Endothelial cell (in vitro differentiated cells): Measurements from ENCODE around the gene CD180. TPM values are rescaled to one million over a fixed set of nuclear protein-coding genes. Genes with fewer than 3 reads are reported as not detected.
"Not testable (repeated sequence)": the region's sequence is repeated elsewhere in the genome, so short reads cannot be mapped to it uniquely, and the experiment has no call there.

Experiments used
- DNase-seq: peaks from one replicate; pipeline ENCODE4 v3.0.0; 2021; ENCODE audit warnings: low spot score
- H3K27ac Mint-ChIP-seq: one replicate; pipeline ENCODE4 v1.8.0; 2021; ENCODE audit warnings: mixed read lengths, inconsistent platforms; ENCODE audit not compliant: unreplicated experiment
- H3K27me3 Mint-ChIP-seq: one replicate; pipeline ENCODE4 v1.8.0; 2021; ENCODE audit warnings: mild to moderate bottlenecking, moderate library complexity, mixed read lengths, inconsistent platforms; ENCODE audit not compliant: unreplicated experiment
- H3K36me3 Mint-ChIP-seq: one replicate; pipeline ENCODE4 v1.8.0; 2021; ENCODE audit warnings: mild to moderate bottlenecking, low read depth, mixed read lengths, inconsistent platforms; ENCODE audit not compliant: unreplicated experiment
- H3K4me1 Mint-ChIP-seq: one replicate; pipeline ENCODE4 v1.8.0; 2021; ENCODE audit warnings: mild to moderate bottlenecking, mixed read lengths, inconsistent platforms; ENCODE audit not compliant: unreplicated experiment
- H3K4me3 Mint-ChIP-seq: one replicate; pipeline ENCODE4 v1.8.0; 2021; ENCODE audit warnings: mild to moderate bottlenecking, mixed read lengths, inconsistent platforms; ENCODE audit not compliant: unreplicated experiment
- H3K9me3 Mint-ChIP-seq: one replicate; pipeline ENCODE4 v1.8.0; 2021; ENCODE audit warnings: mixed read lengths, inconsistent platforms; ENCODE audit not compliant: unreplicated experiment
- CTCF ChIP-seq: fragments of 200-600 bp; sonication (generic); IDR thresholded peaks from one replicate; pipeline ENCODE4 v1.5.0; 2021; ENCODE audit warnings: antibody characterized with exemption; ENCODE audit not compliant: unreplicated experiment
- total RNA-seq: library from RNA; stranded (reverse); fragmentation: NEBNext Ultra II Directional; extraction: Animal tissue kit (Norgen Biotek cat#: 25700); gene quantifications from one replicate; pipeline ENCODE4 v1.2.1, GENCODE V29; 2021; ENCODE audit not compliant: unreplicated experiment

Gene CD180
- total RNA-seq, 1 donor from 2014 or later, result not detected

DNA sequence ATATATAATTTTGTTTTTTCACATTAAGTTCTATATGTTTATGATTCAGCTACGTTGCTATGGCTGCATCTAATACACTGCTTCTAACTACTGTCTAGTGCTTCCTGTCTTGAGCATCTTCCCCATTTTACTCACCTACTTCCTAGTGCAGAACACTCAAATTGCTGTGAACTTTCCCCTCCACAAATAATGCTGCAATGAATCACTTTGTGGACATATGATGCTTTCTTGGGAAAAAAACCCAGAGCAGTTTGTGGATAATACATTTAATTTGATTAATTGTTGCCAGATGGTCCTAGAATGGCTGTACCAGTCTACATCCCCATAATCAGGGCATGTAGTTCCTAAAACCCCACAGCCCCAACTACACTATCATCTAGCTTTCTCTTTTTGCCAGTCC is 18.5 kb downstream of the CD180 start:
- H3K36me3 Mint-ChIP-seq, result peaks cover 12% of the 10 kb centered on the region
- H3K4me3 Mint-ChIP-seq, result no peak overlapping the region
- no peak for TF ChIP-seq CTCF
- H3K27ac Mint-ChIP-seq, result no peak overlapping the region
- DNase-seq, result no peak
- no peaks in the 10 kb centered on the region for H3K9me3 Mint-ChIP-seq
- H3K4me1 Mint-ChIP-seq, result peaks cover 3% of the 10 kb centered on the region
- peaks cover 6% of the 10 kb centered on the region for H3K27me3 Mint-ChIP-seq

- peaks cover 6% of the 10 kb centered on the region for H3K27me3 Mint-ChIP-seq
- H3K9me3 Mint-ChIP-seq, result no peaks in the 10 kb centered on the region
- no peak overlapping the region for H3K27ac Mint-ChIP-seq
- no peaks in the 10 kb centered on the region for H3K4me1 Mint-ChIP-seq
- H3K4me3 Mint-ChIP-seq, result no peak overlapping the region
- no peak for TF ChIP-seq CTCF
- DNase-seq, result no peak
- peaks cover 12% of the 10 kb centered on the region for H3K36me3 Mint-ChIP-seq
These were observed 19.7 kb downstream of the CD180 start for GRCh38 chr5:67176936-67177335.

DNA sequence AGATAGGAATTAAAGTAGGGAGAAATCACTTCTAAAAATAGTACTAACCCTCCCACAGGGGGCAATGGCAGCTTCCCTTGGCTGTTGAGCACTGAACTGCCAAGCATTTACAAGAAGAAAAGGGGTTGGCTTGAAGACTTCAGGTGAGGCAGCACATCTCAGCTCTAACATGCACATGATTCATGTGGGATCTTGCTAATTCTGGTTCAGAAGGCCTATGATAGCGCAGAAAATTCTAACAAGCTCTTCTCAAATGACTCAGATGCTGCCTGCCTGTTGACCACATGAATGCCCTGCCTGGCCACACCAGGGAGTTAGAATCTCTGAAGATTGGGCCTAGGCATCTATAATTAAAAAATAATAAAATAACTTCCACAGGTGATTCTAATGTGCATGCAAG is 22.6 kb downstream of the CD180 start:
- Mint-ChIP-seq H3K4me3 (no peak overlapping the region), H3K4me1 (no peaks in the 10 kb centered on the region), H3K27ac (no peak overlapping the region), H3K9me3 (no peaks in the 10 kb centered on the region), H3K27me3 (no peaks in the 10 kb centered on the region), H3K36me3 (peaks cover 12% of the 10 kb centered on the region)
- TF ChIP-seq CTCF, result no peak
- no peak for DNase-seq

DNA sequence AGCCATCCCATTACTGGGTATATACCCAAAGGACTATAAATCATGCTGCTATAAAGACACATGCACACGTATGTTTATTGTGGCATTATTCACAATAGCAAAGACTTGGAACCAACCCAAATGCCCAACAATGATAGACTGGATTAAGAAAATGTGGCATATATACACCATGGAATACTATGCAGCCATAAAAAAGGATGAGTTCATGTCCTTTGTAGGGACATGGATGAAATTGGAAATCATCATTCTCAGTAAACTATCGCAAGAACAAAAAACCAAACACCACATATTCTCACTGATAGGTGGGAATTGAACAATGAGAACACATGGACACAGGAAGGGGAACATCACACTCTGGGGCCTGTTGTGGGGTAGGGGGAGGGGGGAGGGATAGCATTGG is 23.2 kb downstream of the CD180 start:
- not testable (repeated sequence) for DNase-seq, H3K9me3 Mint-ChIP-seq, H3K27ac Mint-ChIP-seq, H3K4me1 Mint-ChIP-seq, H3K4me3 Mint-ChIP-seq, H3K27me3 Mint-ChIP-seq
- peaks cover 12% of the 10 kb centered on the region for H3K36me3 Mint-ChIP-seq

DNA sequence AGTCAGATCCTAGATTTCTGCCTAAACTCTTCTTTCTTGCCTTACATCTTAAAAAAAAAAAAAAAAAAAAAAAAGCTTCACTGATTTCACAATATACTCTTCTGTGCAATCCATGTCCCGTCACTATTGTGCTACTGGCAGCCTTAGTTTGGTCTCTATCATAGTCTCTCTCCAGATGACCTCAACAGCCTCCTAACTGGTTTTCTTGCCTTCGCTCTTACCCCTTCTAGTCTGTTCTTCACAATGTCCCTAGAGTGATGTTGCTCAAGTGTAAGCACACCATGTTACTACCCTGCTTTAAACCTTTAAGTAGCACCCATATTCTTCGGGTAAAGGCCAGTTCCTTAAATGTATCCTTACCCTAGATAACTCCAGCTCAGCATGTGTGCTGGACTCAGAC is 25.8 kb downstream of the CD180 start:
- H3K9me3 Mint-ChIP-seq, result no peaks in the 10 kb centered on the region
- DNase-seq, result no peak
- peaks cover 11% of the 10 kb centered on the region for H3K36me3 Mint-ChIP-seq
- H3K4me1 Mint-ChIP-seq, result no peaks in the 10 kb centered on the region
- no peak overlapping the region for H3K4me3 Mint-ChIP-seq
- TF ChIP-seq CTCF, result no peak
- peaks cover 2% of the 10 kb centered on the region for H3K27me3 Mint-ChIP-seq
- H3K27ac Mint-ChIP-seq, result no peak overlapping the region

GRCh38 chr5:67168069-67168468 is 28.5 kb downstream of the CD180 start:
- Mint-ChIP-seq H3K36me3 (peaks cover 18% of the 10 kb centered on the region), H3K27me3 (peaks cover 16% of the 10 kb centered on the region), H3K4me1 (no peaks in the 10 kb centered on the region), H3K4me3 (no peak overlapping the region), H3K27ac (no peak overlapping the region), H3K9me3 (no peaks in the 10 kb centered on the region)
- DNase-seq, result no peak
- TF ChIP-seq CTCF, result no peak
